Measurements from ENCODE around the gene FHAD1.

DNA sequence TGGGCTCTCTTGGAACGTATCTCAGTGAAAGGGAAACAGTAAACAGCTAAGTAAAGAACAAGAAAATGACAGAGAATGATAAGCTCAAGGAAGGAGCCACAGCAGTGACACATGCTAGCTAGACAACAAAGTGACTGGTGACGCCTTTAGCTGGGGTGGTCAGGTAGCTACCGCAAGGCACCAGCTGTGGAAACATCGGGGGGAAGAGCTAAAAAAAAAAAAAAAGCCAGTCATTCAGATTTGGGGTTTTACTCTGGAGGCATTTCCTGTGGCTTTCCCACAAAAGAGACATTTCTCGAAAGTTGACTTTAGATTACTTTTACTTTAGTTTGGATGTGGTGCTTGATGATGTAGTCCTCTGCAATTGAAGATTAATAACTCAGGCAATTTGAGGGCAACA is 2.1 kb downstream of the FHAD1 start:
- TF ChIP-seq, protein P1, sequence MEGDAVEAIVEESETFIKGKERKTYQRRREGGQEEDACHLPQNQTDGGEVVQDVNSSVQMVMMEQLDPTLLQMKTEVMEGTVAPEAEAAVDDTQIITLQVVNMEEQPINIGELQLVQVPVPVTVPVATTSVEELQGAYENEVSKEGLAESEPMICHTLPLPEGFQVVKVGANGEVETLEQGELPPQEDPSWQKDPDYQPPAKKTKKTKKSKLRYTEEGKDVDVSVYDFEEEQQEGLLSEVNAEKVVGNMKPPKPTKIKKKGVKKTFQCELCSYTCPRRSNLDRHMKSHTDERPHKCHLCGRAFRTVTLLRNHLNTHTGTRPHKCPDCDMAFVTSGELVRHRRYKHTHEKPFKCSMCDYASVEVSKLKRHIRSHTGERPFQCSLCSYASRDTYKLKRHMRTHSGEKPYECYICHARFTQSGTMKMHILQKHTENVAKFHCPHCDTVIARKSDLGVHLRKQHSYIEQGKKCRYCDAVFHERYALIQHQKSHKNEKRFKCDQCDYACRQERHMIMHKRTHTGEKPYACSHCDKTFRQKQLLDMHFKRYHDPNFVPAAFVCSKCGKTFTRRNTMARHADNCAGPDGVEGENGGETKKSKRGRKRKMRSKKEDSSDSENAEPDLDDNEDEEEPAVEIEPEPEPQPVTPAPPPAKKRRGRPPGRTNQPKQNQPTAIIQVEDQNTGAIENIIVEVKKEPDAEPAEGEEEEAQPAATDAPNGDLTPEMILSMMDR (IDR thresholded peaks at IDR 0.05): no peak
- no peak for TF ChIP-seq EZH2 (IDR thresholded peaks at IDR 0.05; ENCODE audit: borderline replicate concordance, insufficient read depth, low read depth, low read length, poor library complexity, severe bottlenecking)
